ENCODE data around the gene PPP2R2B.

The PPP2R2B gene

GRCh38 chr5:146828385-146828784 lies 50.2 kb downstream of the PPP2R2B start:
- no peak for DNase-seq (ENCODE audit: low read depth in 1 of 2, low spot score in 1 of 2)

DNA sequence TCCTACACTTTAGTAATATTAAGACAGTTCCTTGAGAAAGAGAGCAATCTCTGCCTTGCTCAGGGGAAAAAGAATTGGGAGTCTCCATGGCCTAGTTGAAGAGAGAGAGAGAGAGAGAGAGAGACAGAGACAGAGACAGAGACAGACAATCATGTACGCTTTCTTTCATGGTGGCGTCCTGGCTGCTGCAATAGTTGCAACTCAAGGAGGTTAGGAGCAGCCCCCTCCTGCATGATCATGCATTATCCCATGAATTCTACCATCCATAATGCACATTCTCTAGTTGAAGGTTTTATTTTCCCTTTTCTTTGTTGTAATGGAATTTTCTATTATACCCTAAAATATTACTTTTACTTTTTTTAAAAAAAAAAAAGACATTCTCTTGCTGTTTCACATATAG lies 50.7 kb downstream of the PPP2R2B start:
- DNase-seq (ENCODE audit: low read depth in 1 of 2, low spot score in 1 of 2) = no peak

GRCh38 chr5:146825033-146825432 lies 53.5 kb downstream of the PPP2R2B start:
- DNase-seq (ENCODE audit: low read depth in 1 of 2, low spot score in 1 of 2) = no peak

DNA sequence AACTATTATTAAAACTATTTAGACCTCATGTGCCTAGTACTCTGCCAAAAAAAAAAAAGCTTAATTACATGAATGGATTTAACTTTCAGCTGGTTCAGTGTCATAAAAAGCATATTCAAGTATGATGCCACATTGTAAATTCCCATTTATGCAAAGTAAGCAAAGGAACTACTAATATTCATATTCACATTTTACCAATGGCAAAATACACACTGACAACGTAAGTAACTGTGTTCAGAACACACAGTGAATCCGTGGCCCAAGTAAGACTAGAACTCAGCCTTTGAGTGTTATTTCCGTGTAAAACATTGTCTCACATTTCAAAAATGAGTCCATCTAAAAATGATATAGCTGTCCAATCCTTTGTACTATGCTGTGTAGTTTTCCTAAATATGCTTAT lies 56.8 kb downstream of the PPP2R2B start:
- DNase-seq (ENCODE audit: low read depth in 1 of 2, low spot score in 1 of 2) = no peak

- no peak for DNase-seq (ENCODE audit: low read depth in 1 of 2, low spot score in 1 of 2)
These were observed 57.6 kb downstream of the PPP2R2B start for GRCh38 chr5:146820987-146821386.

DNA sequence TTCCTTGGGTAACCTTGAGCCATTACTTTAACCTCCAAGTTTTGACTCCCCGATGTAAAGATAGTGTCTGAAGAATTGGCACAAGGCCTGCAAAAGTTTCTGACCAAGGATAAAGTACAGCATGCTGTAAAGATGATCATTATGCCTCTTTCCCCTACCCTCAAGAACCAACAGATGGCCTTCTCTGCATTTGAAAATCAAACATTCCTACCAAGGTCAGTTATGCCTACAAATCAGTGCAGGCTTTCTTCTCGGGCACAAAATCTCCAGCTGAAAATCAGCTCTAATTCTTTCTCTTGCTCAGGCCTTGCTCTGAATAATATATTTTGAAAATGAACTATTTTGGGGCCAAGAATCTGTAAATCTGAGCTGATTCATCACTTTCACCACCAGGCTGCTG lies 59.7 kb downstream of the PPP2R2B start:
- DNase-seq (ENCODE audit: low read depth in 1 of 2, low spot score in 1 of 2) = no peak

GRCh38 chr5:146817973-146818372 lies 60.6 kb downstream of the PPP2R2B start:
- DNase-seq (ENCODE audit: low read depth in 1 of 2, low spot score in 1 of 2) = no peak

GRCh38 chr5:146816775-146817387 lies 61.7 kb downstream of the PPP2R2B start:
- no peak for DNase-seq (ENCODE audit: low read depth in 1 of 2, low spot score in 1 of 2)

- no peak for DNase-seq (ENCODE audit: low read depth in 1 of 2, low spot score in 1 of 2)
These were observed 63.1 kb downstream of the PPP2R2B start for GRCh38 chr5:146815411-146815810.

DNA sequence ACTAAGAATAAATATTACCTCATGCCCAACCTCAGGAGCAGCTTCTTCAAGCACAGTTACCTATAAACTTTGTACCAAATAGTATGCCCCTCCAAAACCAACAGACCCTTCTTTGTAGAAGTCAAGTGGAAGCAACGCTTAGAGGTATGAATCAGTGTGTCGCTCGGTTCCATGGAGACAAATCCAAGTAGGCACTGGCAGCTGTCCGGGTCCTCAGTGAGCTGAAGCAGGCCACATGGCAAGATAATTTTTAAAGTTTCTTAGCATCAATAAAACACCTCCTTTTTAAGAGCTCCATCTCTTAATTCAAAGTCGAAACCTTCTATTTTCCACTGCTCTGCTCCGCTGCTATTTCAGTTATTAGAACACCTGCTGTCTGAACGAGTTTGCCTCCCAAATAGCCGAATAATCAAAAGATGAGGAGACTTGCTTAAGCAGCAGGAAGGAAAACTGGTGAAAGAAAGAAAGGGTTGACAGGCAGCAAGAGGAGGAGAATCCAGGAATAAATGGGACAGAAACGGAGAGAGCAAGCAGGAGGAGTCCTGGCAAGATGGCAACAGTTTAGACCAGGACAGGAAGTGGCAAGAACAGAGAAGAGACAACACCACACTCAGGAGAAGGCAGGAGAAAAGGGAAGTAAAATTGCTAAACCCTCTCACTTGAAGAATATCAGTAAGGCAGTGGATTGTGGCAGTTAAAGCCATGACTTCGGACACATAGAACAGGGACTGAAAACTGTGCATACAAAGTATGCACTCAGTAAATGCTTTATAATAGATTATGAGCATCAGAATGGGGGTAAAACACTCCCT lies 65.0 kb downstream of the PPP2R2B start:
- DNase-seq (ENCODE audit: low read depth in 1 of 2, low spot score in 1 of 2) = no peak

GRCh38 chr5:146805081-146805480 lies 73.5 kb downstream of the PPP2R2B start:
- no peak for DNase-seq (ENCODE audit: low read depth in 1 of 2, low spot score in 1 of 2)

DNA sequence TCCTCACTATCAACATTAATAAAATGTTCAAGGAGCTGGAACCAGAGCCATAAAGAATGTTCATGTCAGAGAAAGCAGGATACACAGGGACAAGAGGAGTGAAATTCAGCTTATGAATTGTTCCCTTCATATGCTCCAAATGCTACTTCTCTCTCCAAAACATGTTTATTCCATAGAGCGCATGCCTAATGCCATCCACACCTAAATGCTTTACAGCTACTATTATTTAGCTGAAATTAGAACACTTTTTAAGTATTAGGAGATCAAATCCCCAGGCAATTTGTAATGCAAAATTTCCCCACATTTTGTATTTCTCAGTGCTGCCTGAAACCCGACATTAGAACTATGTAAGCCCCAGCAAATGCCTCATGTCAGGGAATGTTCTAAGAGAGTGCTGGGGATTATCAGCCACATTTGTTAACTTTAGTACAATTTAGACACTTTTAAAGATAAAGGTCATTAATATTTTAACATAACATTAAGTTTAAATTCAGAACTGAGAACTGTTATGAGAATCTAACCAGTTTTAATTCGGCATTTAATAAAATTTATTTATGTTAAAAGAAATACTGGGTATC lies 75.5 kb downstream of the PPP2R2B start:
- no peak for DNase-seq (ENCODE audit: low read depth in 1 of 2, low spot score in 1 of 2)

DNA sequence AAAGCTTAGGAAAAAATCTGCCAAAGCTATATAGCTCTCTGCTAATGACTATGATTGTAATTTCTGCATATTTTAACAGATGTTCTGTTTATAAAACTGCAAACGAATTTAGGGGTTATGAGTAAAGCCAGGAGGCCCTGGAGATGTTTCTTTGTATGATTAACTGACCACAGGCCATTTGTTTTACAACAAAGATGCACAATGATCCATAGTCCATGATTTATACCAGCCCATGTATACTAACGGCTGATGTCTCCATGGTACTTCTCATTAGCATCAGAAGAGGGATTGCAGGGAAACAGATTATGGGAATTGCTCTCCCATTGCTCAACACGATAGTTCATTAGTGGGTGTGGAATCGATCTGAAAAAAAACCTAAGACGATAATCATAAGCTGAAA lies 78.9 kb downstream of the PPP2R2B start:
- DNase-seq (ENCODE audit: low read depth in 1 of 2, low spot score in 1 of 2) = no peak

- no peak for DNase-seq (ENCODE audit: low read depth in 1 of 2, low spot score in 1 of 2)
These were observed 79.3 kb downstream of the PPP2R2B start for GRCh38 chr5:146799231-146799630.

DNA sequence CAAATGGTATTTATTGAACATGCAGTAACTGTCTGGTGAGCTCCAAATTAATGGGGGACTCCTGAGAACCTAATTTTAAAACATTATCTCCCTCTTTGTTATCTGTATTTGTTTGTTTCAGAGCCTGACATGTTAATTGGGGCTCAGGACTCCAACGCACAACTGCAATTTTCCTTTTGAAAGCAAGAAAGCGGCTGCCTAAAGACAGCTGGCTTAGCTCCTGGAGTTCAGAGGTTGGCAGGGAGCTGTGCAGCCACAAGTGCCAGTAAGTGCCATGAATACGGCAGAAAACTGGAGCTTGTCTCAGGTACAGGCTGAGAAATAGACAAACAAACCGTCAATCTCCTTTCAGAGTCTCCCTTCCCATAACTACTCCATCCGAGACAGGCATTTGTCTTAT lies 80.9 kb downstream of the PPP2R2B start:
- DNase-seq (ENCODE audit: low read depth in 1 of 2, low spot score in 1 of 2) = no peak

DNA sequence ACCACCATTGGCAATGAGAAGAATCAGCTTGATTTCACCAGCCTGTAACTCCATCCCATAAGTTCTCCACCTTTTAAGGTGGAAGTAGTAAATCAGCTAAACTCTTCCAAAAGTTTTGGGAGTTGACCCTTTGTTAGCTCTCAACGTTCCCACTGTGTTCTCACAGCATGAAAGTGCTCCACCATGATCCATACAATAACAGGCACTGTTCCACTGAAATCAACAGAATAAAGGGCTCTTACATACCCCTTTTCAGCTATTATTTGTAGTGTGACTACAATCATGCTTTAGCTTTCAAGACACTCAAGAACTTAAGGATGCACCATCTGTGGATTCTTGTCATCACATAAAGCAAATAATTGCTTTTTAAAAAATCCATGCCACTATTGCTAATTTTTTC lies 81.6 kb downstream of the PPP2R2B start:
- no peak for DNase-seq (ENCODE audit: low read depth in 1 of 2, low spot score in 1 of 2)

GRCh38 chr5:146796144-146796543 lies 82.4 kb downstream of the PPP2R2B start:
- no peak for DNase-seq (ENCODE audit: low read depth in 1 of 2, low spot score in 1 of 2)

DNA sequence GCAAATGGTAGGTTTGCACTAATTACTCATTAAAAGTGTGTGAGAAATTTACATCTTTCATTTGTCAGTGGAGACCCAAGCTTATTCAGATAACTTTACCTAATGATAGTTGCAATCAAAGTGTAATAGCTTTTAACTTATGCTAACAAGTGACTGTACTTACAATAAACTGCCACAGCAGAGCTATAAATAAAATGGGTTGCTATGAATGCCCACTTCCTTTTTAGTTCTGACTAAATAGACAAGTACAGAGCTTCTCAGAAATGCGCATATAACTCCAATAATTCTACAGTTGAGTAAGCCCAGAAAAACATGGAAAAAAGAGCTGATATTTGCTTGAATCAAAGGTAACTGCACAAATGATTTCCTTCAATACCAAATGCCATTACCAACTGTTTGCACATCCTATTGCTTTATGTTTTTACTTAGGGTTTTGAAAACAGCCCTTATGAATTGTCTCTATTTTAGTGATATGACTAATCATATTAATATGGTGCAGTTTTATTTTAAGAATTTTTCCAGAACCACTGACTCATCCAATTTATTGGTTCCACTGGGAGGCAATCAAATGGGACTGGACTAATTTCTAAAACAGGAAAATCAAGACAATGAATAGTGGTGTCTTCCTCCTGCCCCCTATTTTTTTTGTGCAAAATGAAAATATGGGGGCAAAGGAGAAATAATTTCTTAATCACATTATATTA lies 84.1 kb downstream of the PPP2R2B start:
- no peak for DNase-seq (ENCODE audit: low read depth in 1 of 2, low spot score in 1 of 2)

DNA sequence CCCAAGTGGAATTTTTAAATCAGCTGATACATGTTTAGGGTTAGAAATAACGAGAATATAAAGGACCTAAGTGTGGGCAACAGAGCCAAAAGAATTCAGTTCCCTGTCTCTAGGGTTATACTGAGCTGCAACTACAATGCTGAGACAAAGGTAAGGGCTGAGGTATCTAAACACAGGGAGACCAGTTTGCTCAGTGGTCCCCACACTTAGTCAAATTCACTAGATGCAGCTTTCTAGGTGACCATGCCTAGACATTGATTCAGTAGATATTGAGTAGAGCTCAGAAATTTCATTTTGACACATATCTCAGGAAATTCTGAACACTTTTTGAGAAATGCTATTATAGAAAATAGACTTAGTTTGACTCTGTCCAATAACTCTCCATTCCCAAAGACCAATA lies 84.8 kb downstream of the PPP2R2B start:
- DNase-seq (ENCODE audit: low read depth in 1 of 2, low spot score in 1 of 2) = no peak

GRCh38 chr5:146791471-146791870 lies 87.1 kb downstream of the PPP2R2B start:
- DNase-seq (ENCODE audit: low read depth in 1 of 2, low spot score in 1 of 2) = no peak

DNA sequence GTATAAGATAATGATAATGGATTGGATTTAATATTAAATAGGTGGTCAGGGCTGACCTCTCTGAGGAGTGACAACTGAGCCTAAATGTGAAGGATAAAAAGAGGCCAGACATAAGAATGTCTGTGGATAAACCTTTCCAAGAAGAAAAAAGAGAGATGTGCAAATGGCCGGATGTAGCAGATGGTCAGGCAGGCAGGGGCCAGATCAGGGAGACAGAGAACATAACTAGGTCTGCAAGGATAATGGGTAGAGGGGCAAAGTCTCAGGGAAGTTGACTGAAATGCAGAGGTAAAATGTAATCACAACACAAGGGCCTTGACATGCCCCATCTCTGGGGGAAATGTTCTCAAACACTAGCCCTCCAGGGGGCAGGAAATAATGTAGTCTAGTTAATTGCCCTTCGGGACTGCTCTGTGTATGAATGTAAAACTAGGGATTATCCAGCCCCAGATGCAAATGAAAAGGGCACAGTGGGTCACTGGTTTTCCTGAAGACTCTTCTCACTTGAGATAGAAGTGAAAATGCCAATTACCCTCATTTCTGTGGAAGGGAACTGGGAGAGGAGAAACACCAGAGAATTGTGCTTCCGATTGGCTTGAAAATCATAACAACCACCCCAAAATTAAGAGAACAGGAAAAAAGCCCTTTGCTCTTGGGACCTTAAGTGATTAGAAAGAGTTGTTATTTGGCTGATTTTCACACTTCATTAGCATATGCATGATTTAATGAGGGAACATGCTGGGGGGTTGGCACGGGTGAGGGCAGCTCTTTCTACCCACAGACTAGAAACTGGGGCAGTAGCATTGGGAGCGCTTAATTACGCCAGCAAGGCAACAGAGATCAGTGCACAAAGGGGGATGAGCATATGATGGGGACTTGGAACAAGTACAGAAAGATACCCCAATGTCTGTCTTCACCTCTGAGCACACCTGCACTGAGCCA lies 88.6 kb downstream of the PPP2R2B start:
- DNase-seq (ENCODE audit: low read depth in 1 of 2, low spot score in 1 of 2) = no peak
